IMR-90 (cell line): Measurements from ENCODE around the gene IKZF3.

Source experiments
- BHLHE40 ChIP-seq: fragments of 150-350 bp; IDR thresholded peaks from 2 replicates; pipeline ENCODE4 v1.6.1; 2016; ENCODE audit warnings: mild to moderate bottlenecking, low read depth, low read length
- CEBPB ChIP-seq: IDR thresholded peaks from 2 replicates; pipeline ENCODE4 v1.6.1; 2012; ENCODE audit warnings: low read depth, low read length, improper control_type of control experiment
- CTCF ChIP-seq: conservative IDR thresholded peaks from 2 replicates; pipeline ENCODE4 v1.5.1; 2012; ENCODE audit warnings: mild to moderate bottlenecking, low read depth, low read length, improper control_type of control experiment
- FOS ChIP-seq: fragments of 150-350 bp; IDR thresholded peaks from 2 replicates; pipeline ENCODE4 v1.6.1; 2016; ENCODE audit warnings: low read depth, low read length
- MAFK ChIP-seq: IDR thresholded peaks from 2 replicates; pipeline ENCODE4 v1.6.1; 2012; ENCODE audit warnings: low read depth, low read length, improper control_type of control experiment
- MXI1 ChIP-seq: IDR thresholded peaks from 2 replicates; pipeline ENCODE4 v1.6.1; 2012; ENCODE audit warnings: low read depth, mild to moderate bottlenecking, low read length, moderate library complexity, borderline replicate concordance
- POLR2A ChIP-seq: IDR thresholded peaks from 2 replicates; pipeline ENCODE4 v1.6.1; 2012; ENCODE audit warnings: mild to moderate bottlenecking, low read depth, low read length
- USF2 ChIP-seq: fragments of 150-350 bp; IDR thresholded peaks from 2 replicates; pipeline ENCODE4 v1.6.1; 2017; ENCODE audit warnings: mild to moderate bottlenecking, antibody characterized with exemption, low read length, low read depth

- TF ChIP-seq CTCF (no peak), POLR2A (no peak), FOS (no peak), MAFK (no peak), USF2 (no peak), MXI1 (no peak), CEBPB (no peak), BHLHE40 (no peak)
Observed at GRCh38 chr17:39841134-39841683, 22.9 kb downstream of the IKZF3 start.
